Effector CD8-positive, alpha-beta T cell (primary cell): ENCODE data around the gene H6PD.

Source experiments
- DNase-seq: peaks from one replicate; lab custom pipeline; 2025; lab: John Stamatoyannopoulos, UW

Gene H6PD

GRCh38 chr1:9257851-9258250 is 23.3 kb downstream of the H6PD start:
- no peak for DNase-seq

DNA sequence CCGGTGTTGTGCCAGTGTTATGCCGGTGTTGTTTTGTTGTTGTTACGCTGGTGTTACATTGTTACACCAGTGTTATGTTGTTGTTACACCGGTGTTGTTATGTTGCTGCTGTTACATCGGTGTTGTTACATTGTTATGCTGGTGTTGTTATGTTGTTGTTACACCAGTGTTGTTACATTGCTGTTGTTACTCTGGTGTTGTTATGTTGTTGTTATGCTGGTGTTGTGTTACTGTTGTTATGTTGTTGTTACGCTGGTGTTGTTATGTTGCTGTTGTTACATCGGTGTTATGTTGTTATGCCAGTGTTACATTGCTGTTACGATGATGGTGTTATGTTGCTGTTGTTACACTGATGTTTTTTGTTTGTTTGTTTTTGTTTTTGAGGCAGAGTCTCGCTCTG is 24.1 kb downstream of the H6PD start:
- DNase-seq = no peak

- DNase-seq = no peak
Measured at GRCh38 chr1:9260059-9260766, 25.6 kb downstream of the H6PD start.

- no peak for DNase-seq
Measured at GRCh38 chr1:9261496-9261895, 26.9 kb downstream of the H6PD start.

GRCh38 chr1:9262096-9262986 is 27.8 kb downstream of the H6PD start:
- DNase-seq = no peak

DNA sequence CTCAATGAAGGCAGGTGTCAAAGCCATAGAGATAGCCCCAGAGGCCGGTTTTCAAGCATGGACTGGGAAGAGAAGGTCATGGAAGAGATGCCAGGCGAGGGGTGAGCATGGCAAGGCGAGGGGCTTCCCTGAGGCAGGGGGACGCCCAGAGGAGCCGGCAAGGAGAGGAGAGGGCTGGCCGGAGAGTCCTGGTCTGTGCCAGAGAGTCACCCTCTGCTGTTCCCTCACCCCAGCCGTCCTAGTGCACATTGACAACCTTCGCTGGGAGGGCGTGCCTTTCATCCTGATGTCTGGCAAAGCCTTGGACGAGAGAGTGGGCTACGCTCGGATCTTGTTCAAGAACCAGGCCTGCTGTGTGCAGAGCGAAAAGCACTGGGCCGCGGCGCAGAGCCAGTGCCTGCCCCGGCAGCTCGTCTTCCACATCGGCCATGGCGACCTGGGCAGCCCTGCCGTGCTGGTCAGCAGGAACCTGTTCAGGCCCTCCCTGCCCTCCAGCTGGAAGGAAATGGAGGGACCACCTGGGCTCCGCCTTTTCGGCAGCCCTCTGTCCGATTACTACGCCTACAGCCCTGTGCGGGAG is 28.8 kb downstream of the H6PD start:
- no peak for DNase-seq

DNA sequence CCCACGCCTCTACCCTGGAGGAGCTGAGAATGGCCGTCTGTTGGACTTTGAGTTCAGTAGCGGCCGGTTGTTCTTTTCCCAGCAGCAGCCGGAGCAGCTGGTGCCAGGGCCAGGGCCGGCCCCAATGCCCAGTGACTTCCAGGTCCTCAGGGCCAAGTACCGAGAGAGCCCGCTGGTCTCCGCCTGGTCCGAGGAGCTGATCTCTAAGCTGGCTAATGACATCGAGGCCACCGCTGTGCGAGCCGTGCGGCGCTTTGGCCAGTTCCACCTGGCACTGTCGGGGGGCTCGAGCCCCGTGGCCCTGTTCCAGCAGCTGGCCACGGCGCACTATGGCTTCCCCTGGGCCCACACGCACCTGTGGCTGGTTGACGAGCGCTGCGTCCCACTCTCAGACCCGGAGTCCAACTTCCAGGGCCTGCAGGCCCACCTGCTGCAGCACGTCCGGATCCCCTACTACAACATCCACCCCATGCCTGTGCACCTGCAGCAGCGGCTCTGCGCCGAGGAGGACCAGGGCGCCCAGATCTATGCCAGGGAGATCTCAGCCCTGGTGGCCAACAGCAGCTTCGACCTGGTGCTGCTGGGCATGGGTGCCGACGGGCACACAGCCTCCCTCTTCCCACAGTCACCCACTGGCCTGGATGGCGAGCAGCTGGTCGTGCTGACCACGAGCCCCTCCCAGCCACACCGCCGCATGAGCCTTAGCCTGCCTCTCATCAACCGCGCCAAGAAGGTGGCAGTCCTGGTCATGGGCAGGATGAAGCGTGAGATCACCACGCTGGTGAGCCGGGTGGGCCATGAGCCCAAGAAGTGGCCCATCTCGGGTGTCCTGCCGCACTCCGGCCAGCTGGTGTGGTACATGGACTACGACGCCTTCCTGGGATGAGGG is 29.7 kb downstream of the H6PD start:
- no peak for DNase-seq

DNA sequence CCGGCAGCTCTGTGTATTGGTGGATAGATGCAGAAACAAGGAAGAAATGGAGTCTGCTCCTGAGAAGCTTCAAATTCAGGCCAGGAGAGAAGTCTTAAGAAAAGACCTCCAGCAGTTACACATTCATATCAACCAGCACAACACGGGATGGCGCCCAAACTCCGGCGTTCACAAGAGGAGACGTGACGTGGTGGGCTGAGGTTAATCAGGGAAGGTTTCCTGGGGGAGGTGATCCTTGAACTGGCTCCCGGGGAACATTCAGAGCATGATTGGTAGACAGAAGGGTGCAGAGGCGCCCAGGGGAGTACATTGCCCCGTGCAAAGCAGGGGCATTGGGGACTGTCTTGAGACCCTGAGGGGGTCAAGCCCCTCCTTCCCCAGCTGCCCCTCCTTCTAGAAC is 30.5 kb downstream of the H6PD start:
- DNase-seq = no peak

- no peak for DNase-seq
Measured at GRCh38 chr1:9265968-9266367, 31.4 kb downstream of the H6PD start.

DNA sequence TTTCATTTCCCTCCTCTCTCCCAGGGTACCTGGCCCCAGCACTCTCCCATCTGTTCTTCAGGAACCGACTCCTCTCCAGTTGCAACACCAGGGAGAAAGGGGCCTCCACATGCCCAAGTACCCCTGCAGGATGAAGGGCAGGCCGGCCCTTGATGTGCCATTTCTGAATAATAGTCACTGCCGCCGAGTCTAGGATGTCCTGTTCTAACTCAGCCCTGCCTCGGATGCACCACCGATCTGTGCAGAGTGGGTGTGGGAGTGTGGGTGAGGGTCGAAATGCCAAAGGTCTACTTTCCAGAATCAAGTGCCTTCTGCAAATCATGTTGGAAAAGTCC is 32.7 kb downstream of the H6PD start:
- no peak for DNase-seq

DNA sequence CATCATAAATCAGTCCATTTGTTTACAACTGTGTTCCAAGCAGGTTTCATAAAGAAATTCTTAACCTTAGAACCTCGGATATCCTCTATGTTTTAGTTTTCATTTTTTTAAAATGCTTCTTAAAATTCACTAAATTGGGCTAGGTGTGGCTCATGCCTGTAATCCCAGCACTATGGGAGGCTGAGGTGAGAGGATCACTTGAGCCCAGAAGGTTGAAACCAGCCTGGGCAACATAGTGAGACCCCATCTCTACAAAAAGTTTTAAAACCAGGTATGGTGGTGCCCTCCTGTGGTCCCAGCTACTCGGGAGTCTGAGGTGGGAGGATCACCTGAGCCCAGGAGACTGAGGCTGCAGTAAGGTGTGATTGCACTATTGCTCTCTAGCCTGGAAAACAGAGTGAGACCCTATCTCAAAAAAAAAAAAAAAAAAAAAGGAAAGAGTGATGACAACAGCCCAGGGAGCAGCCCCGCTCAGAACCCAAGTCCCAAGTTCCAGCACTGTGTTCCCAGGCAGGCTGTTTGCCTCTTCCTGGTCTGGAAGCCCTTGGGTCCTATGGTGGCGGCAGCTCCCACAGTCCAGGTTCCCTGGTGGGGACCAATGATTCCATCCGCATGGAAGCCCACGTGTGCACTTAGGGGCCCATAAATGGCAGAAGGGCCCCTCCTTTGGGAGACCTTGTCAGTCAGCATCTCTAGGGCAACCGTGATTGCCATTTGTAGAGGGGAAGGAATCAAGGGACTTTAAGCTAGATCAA is 33.4 kb downstream of the H6PD start:
- DNase-seq = no peak

DNA sequence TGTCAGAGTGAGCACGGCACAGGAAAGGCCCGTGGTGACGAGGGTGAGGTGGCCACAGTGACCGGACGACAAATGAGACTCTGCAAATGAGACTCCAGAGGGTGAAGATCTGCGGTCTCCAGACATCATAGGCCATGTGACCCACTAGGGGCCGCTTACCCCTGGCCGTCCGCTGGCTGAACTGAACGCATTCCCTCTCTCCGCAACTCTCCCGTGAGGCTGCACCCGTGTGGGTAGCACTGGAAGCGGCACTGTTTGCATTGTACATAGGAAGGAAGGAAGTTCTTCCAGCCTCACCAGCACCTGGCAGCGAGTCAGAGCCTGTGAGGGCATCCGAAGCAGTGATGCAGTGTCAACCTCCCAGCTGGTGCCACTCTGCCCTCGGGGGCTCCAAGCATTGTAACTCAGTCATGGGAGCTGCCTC is 34.5 kb downstream of the H6PD start:
- DNase-seq = no peak

- no peak for DNase-seq
Measured at GRCh38 chr1:9269721-9270120, 35.1 kb downstream of the H6PD start.

DNA sequence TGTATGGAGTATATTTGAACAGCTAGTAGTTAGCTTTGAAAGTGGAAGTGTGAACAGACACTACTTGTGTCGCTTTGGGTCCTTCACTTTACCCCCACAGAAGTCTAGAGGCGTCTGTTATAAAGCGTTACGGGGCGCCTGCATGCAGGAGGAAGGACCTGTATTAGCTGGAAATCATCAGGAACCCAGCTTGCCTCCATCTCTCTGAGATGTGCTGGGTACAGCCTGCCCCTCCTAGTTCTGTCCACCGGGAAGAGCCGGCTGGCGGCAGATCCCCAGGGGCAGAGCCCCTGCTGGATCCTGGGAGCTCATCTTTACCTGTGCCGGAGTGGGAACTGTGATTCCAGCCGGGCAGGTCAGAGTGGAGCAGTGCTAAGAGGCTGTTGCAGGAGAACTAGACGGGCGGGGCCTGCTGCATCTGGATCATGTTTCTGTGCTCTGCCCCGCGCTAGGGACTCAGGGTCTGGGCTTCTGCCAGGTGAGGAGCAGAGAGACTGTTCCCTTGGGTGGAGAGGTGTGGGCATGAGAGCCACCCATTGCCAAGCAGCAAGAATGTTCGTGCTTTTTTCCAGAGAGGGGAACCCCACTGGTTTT is 35.8 kb downstream of the H6PD start:
- DNase-seq = no peak

DNA sequence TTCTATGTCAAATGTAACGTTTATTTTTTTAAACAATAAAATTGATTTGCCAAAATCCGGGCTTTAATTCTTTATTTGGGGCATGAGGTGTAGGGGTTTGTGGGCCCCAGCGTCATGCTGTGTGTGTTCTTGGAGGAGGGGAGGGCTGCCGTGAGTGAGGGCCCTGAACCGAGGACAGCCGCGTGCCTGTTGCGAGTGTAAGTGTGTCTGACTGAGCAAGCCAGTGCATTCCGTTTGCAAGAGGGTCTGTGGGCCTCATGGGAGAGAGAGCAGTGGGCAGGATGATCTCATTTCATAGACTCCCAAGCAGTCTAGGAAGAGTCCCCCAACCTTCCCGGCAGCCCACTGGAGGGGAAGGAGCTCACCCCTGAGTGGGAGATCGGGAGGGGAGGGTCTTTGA is 36.7 kb downstream of the H6PD start:
- no peak for DNase-seq

GRCh38 chr1:9271861-9272595 is 37.5 kb downstream of the H6PD start:
- DNase-seq = no peak

DNA sequence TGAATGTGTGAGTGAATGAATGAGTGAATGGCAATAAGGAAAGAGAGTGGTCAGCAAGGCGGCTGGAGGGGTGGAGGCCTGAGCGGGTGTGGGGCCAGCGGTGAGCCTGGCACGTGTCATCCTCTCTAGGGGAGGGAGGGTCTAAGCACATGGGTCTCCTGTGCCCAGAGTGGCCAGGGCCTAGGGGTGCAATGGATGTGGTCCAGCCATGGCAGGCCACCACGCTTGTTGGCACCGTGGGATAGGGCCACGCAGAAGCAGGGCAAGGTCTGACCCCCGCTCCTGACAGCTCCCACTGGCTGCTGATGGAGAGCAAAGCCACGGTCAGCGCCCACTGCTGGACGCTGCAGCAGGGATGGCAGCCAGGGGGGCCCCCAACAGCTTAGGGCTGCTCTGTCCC is 38.6 kb downstream of the H6PD start:
- no peak for DNase-seq

- no peak for DNase-seq
Measured at GRCh38 chr1:9275161-9275560, 40.6 kb downstream of the H6PD start.

GRCh38 chr1:9275567-9276034 is 41.0 kb downstream of the H6PD start:
- DNase-seq = no peak

- no peak for DNase-seq
Measured at GRCh38 chr1:9278116-9278515, 43.5 kb downstream of the H6PD start.
